Fibroblast of mammary gland (primary cell): ENCODE results near the gene HCRTR2.

Experiments used
- DNase-seq: peaks from one replicate; pipeline ENCODE4 v3.0.0-alpha.2; 2010; ENCODE audit warnings: low read depth
- H3K4me3 ChIP-seq: 2 replicates; pipeline ENCODE4 v1.5.1; 2011; ENCODE audit warnings: low read depth, mild to moderate bottlenecking, low read length, moderate library complexity; ENCODE audit not compliant: control insufficient read depth
- CTCF ChIP-seq: conservative IDR thresholded peaks from 2 replicates; pipeline ENCODE4 v1.5.1; 2011; ENCODE audit warnings: low read depth, low read length, inconsistent platforms; ENCODE audit not compliant: control insufficient read depth, insufficient read depth

The HCRTR2 gene

GRCh38 chr6:55319961-55320695 is 145.8 kb downstream of the HCRTR2 start:
- no peak overlapping the region for H3K4me3 ChIP-seq
- DNase-seq = no peak
- TF ChIP-seq CTCF = no peak

GRCh38 chr6:55320696-55321086 is 146.4 kb downstream of the HCRTR2 start:
- DNase-seq = no peak
- H3K4me3 ChIP-seq = no peak overlapping the region
- no peak for TF ChIP-seq CTCF

- no peak within 1 kb of the TSS for H3K4me3 ChIP-seq
- TF ChIP-seq CTCF = no peak
- DNase-seq = no peak
These were observed 152.9 kb downstream of the HCRTR2 start, which contains the start of gene GFRAL for GRCh38 chr6:55327169-55327568. TSS of gene GFRAL (plus strand) at chr6:55327469. CDS start at chr6:55327555, 86 bp downstream.
